ENCODE measurements around the gene DDX54. TPM values are rescaled to one million over a fixed set of nuclear protein-coding genes. Genes with fewer than 3 reads are reported as not detected.

The DDX54 gene
- total RNA-seq, 1 donor = 31.2 TPM

GRCh38 chr12:113186033-113186365 is 721 bp upstream of the DDX54 start:
- TF ChIP-seq CTCF (IDR thresholded peaks at IDR 0.05; ENCODE audit: insufficient read depth, low read length) = no peak
- H3K4me3 ChIP-seq (ENCODE audit: low read depth, low read length) = peak overlapping the region; percentile 86
- DNase-seq (ENCODE audit: low read depth) = peak; percentile 27

GRCh38 chr12:113184900-113185179 is 438 bp downstream of the DDX54 start:
- peak; percentile 90 for DNase-seq (ENCODE audit: low read depth)
- peak overlapping the region; percentile 86 for H3K4me3 ChIP-seq (ENCODE audit: low read depth, low read length)
- TF ChIP-seq CTCF (IDR thresholded peaks at IDR 0.05; ENCODE audit: insufficient read depth, low read length) = no peak

- no peak for DNase-seq (ENCODE audit: low read depth)
- no peak for TF ChIP-seq CTCF (IDR thresholded peaks at IDR 0.05; ENCODE audit: insufficient read depth, low read length)
- peak overlapping the region; percentile 86 for H3K4me3 ChIP-seq (ENCODE audit: low read depth, low read length)
Observed at GRCh38 chr12:113184098-113184899, 979 bp downstream of the DDX54 start.

- DNase-seq (ENCODE audit: low read depth) = no peak
- no peak for TF ChIP-seq CTCF (IDR thresholded peaks at IDR 0.05; ENCODE audit: insufficient read depth, low read length)
- H3K4me3 ChIP-seq (ENCODE audit: low read depth, low read length) = no peak overlapping the region
Observed at GRCh38 chr12:113183030-113183589, 2.2 kb downstream of the DDX54 start.

- H3K4me3 ChIP-seq (ENCODE audit: low read depth, low read length) = no peak overlapping the region
- TF ChIP-seq CTCF (IDR thresholded peaks at IDR 0.05; ENCODE audit: insufficient read depth, low read length) = no peak
- DNase-seq (ENCODE audit: low read depth) = no peak
Observed at GRCh38 chr12:113181975-113182374, 3.3 kb downstream of the DDX54 start.

GRCh38 chr12:113180333-113180732 is 4.9 kb downstream of the DDX54 start:
- no peak overlapping the region for H3K4me3 ChIP-seq (ENCODE audit: low read depth, low read length)
- no peak for TF ChIP-seq CTCF (IDR thresholded peaks at IDR 0.05; ENCODE audit: insufficient read depth, low read length)
- DNase-seq (ENCODE audit: low read depth) = no peak

GRCh38 chr12:113179023-113179422 is 6.3 kb downstream of the DDX54 start:
- no peak overlapping the region for H3K4me3 ChIP-seq (ENCODE audit: low read depth, low read length)
- TF ChIP-seq CTCF (IDR thresholded peaks at IDR 0.05; ENCODE audit: insufficient read depth, low read length) = no peak
- no peak for DNase-seq (ENCODE audit: low read depth)

All from fibroblast of the aortic adventitia (primary cell).